Neutrophil (primary cell): ENCODE measurements around the gene CNTROB.

Source experiments
- H3K27ac ChIP-seq: fragments of 200-600 bp; sonication (generic); 2 replicates; pipeline ENCODE4 v1.5.1; 2016; ENCODE audit warnings: mild to moderate bottlenecking, moderate library complexity
- H3K27me3 ChIP-seq: fragments of 200-600 bp; sonication (generic); 2 replicates; pipeline ENCODE4 v1.6.0; 2016; ENCODE audit warnings: mild to moderate bottlenecking
- H3K36me3 ChIP-seq: fragments of 200-600 bp; sonication (generic); 2 replicates; pipeline ENCODE4 v1.5.1; 2017
- H3K4me1 ChIP-seq, 2 experiments: fragments of 200-600 bp in 1 of 2; sonication (generic) in 1 of 2; 1 replicate in 1 of 2; 2 replicates in 1 of 2; pipeline versions ENCODE4 v1.5.1 to v1.6.1; 2013 to 2016; ENCODE audit warnings: low read depth in 1 of 2, low read length in 1 of 2, mild to moderate bottlenecking in 1 of 2, moderate library complexity in 1 of 2; ENCODE audit not compliant: control insufficient read depth in 1 of 2, insufficient read depth in 1 of 2
- H3K4me3 ChIP-seq, 2 experiments: fragments of 200-600 bp in 1 of 2; sonication (generic) in 1 of 2; 1 replicate in 1 of 2; 2 replicates in 1 of 2; pipeline ENCODE4 v1.5.1; 2013 to 2016; ENCODE audit warnings: low read depth in 1 of 2, low read length in 1 of 2, mild to moderate bottlenecking in 1 of 2, moderate library complexity in 1 of 2
- H3K9me3 ChIP-seq: fragments of 200-600 bp; sonication (generic); 2 replicates; pipeline ENCODE4 v1.5.1; 2016
- CTCF ChIP-seq: fragments of 200-600 bp; sonication (generic); IDR thresholded peaks from 2 replicates; pipeline ENCODE4 v1.5.1; 2016; ENCODE audit warnings: antibody characterized with exemption

CNTROB gene

GRCh38 chr17:7972131-7972785 lies 40.3 kb downstream of the CNTROB start:
- H3K4me3 ChIP-seq: no peak overlapping the region
- peaks cover 6% of the 10 kb centered on the region for H3K9me3 ChIP-seq
- peaks cover 28 to 31% of the 10 kb centered on the region in 2 experiments for H3K4me1 ChIP-seq
- H3K36me3 ChIP-seq: no peaks in the 10 kb centered on the region
- no peak overlapping the region for H3K27ac ChIP-seq
- no peaks in the 10 kb centered on the region for H3K27me3 ChIP-seq
- no peak for TF ChIP-seq CTCF

GRCh38 chr17:7974638-7975131 lies 42.7 kb downstream of the CNTROB start:
- TF ChIP-seq CTCF: no peak
- no peaks in the 10 kb centered on the region for H3K27me3 ChIP-seq
- peaks cover 6% of the 10 kb centered on the region for H3K9me3 ChIP-seq
- no peak overlapping the region for H3K27ac ChIP-seq
- H3K36me3 ChIP-seq: no peaks in the 10 kb centered on the region
- no peak overlapping the region for H3K4me3 ChIP-seq
- peaks cover 7 to 13% of the 10 kb centered on the region in 2 experiments for H3K4me1 ChIP-seq

- TF ChIP-seq CTCF: no peak
- Histone ChIP-seq H3K36me3 (no peaks in the 10 kb centered on the region), H3K27me3 (no peaks in the 10 kb centered on the region), H3K9me3 (peaks cover 6% of the 10 kb centered on the region), H3K4me1 (no peaks in the 10 kb centered on the region), H3K27ac (no peak overlapping the region), H3K4me3 (no peak overlapping the region)
These were observed 45.0 kb downstream of the CNTROB start for GRCh38 chr17:7977039-7977438.

- H3K9me3 ChIP-seq: peaks cover 6% of the 10 kb centered on the region
- no peak for TF ChIP-seq CTCF
- H3K27ac ChIP-seq: no peak overlapping the region
- H3K27me3 ChIP-seq: no peaks in the 10 kb centered on the region
- no peaks in the 10 kb centered on the region for H3K36me3 ChIP-seq
- H3K4me1 ChIP-seq: no peaks in the 10 kb centered on the region
- no peak overlapping the region for H3K4me3 ChIP-seq
These were observed 45.8 kb downstream of the CNTROB start for GRCh38 chr17:7977805-7978204.

GRCh38 chr17:7982173-7982572 lies 50.2 kb downstream of the CNTROB start:
- no peaks in the 10 kb centered on the region for H3K4me1 ChIP-seq
- H3K9me3 ChIP-seq: no peaks in the 10 kb centered on the region
- no peaks in the 10 kb centered on the region for H3K36me3 ChIP-seq
- no peaks in the 10 kb centered on the region for H3K27me3 ChIP-seq
- no peak for TF ChIP-seq CTCF
- no peak overlapping the region for H3K27ac ChIP-seq
- H3K4me3 ChIP-seq: no peak overlapping the region
